ENCODE results near the gene FLRT1.
"Not testable (repeated sequence)": the region's sequence is repeated elsewhere in the genome, so short reads cannot be mapped to it uniquely, and the experiment has no call there.

FLRT1 gene

GRCh38 chr11:64045700-64046099 lies 10.0 kb downstream of the FLRT1 start:
- no peak for DNase-seq (ENCODE audit: low spot score)

DNA sequence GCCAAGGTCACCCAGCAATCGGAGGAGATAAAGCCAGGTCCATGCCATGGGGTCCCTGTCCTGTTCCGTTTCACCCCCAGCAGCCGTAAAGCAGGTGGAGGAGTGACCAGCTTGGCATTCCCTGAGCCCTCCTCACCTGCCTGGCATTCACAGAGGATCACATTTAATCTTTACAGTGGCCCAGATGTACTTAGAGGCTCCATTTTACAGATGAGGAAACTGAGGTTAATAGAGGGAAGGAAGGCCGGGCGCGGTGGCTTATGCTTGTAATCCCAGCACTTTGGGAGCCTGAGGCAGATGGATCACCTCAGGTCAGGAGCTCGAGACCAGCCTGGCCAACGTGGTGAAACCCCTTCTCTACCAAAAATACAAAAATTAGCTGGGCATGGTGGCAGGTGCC lies 11.6 kb downstream of the FLRT1 start:
- not testable (repeated sequence) for DNase-seq (ENCODE audit: low spot score)

- DNase-seq (ENCODE audit: low spot score) = peak; percentile 100
These were observed 12.5 kb downstream of the FLRT1 start for GRCh38 chr11:64048042-64048854.

DNA sequence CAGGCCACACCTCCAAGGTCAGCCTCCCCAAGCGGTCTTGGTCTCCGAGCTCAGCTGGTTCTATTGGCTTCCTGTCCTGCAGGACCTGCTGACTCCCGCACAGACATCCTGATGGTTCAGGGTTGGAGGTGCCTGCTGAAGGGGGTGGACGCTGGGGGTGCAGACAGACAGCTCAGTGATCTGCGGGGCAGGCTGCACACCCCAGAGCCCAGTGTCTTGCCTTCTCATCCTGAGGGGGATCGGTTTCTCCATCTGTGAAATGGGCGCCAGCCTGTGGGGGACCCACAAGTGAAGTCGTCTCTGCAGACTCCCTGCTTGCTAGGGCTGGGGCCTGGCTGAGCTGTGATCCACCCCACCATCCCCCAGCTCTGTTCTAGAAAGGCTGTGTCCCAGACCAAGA lies 13.8 kb downstream of the FLRT1 start:
- DNase-seq (ENCODE audit: low spot score) = no peak

GRCh38 chr11:64051297-64051696 lies 15.6 kb downstream of the FLRT1 start:
- no peak for DNase-seq (ENCODE audit: low spot score)

GRCh38 chr11:64052436-64052835 lies 16.7 kb downstream of the FLRT1 start:
- no peak for DNase-seq (ENCODE audit: low spot score)

- no peak for DNase-seq (ENCODE audit: low spot score)
These were observed 17.3 kb downstream of the FLRT1 start for GRCh38 chr11:64052938-64053622.

- no peak for DNase-seq (ENCODE audit: low spot score)
These were observed 18.0 kb downstream of the FLRT1 start for GRCh38 chr11:64053699-64054098.

DNA sequence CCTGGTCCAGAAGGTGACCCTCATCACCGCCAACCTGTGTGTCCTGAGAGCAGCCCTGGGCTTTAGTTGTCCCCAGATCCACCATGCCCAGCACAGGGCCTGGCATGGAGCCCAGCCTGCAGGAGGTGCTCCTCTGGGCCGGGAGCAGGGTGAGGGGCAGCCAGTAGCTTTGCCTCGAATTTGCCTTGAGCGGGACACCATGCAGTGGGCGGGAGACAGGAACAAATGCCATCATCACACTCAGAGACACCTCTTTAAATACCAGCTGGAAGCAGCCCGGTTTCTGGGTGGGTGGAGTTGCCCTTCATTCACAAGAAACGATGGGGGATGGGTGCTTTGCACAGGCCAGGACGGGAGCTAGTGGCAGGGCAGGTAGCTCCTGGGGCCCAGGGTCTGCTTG lies 19.3 kb downstream of the FLRT1 start:
- DNase-seq (ENCODE audit: low spot score) = no peak

GRCh38 chr11:64056213-64056785 lies 20.6 kb downstream of the FLRT1 start:
- peak; percentile 83 for DNase-seq (ENCODE audit: low spot score)

- DNase-seq (ENCODE audit: low spot score) = no peak
These were observed 21.1 kb downstream of the FLRT1 start for GRCh38 chr11:64056861-64057260.

GRCh38 chr11:64057890-64058289 lies 22.2 kb downstream of the FLRT1 start:
- DNase-seq (ENCODE audit: low spot score) = no peak

GRCh38 chr11:64058494-64058893 lies 22.8 kb downstream of the FLRT1 start:
- no peak for DNase-seq (ENCODE audit: low spot score)

DNA sequence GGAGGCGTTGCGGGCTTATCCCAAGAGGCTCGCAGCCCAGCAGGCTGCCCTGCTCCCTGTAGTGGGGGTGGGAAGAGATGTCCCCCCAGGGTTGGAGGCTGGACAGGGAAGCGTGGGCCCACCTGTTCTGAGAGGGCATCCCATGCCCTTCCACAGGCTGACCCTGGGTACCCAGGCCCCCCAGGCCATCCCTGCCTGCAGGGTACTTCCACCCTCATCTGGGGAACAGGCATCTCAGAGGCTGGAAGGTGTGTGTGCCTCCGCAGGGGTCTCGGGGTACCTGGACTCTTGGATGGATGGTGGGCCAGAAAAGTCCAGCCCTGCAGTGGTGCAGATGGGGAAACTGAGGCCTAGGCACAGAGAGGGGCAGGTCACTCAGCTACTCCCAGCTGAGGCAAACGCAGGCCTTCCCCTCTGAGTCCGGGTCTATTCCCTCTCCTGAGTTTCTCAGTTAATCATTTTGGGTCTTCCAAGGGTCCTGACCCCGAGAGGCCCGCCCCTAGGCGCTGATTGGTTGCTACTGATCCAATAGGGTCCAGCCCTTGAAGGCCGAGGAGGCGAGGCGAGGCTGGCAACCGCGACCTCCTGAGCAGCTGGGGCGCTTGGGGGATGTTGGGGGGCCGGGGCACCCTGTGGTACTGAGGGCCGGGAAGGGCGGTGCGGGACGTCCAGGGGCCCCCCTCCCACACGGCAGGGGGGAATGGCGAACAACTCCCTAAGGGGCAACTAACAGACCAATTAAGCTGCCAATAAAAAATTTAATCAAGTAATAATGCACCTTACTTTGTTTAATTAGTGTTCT lies 23.8 kb downstream of the FLRT1 start:
- DNase-seq (ENCODE audit: low spot score) = no peak

- no peak for DNase-seq (ENCODE audit: low spot score)
These were observed 24.6 kb downstream of the FLRT1 start for GRCh38 chr11:64060263-64060860.

DNA sequence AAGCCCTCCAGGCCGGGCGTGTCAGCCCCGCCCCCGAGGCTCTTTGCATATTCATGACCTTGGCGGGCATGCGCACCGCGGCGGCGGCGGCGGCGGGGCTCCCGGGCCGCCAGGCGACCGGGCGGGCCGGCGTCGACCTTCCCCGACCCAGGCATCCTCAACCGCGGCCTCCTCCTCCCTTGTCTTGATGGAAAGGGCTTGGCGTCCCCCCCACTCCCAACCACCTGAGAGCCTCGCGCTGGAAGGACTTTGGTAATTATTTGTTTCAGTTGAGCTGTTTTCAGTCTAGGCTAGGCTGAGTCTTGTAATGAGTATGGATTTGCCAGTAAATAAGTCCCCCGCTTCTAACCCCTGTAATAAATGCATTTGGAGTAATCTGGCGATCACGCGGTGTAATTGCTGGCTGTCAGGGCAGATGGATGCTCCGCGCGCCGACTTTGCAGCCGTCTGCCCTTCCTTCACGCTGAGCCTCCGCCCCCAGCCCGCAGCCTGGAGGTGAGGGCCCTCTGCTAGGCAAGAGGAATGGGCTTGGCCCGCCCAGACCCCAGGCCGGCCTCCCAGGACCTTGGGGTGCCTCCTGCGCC lies 25.2 kb downstream of the FLRT1 start:
- peak; percentile 74 for DNase-seq (ENCODE audit: low spot score)

GRCh38 chr11:64062185-64063039 lies 26.7 kb downstream of the FLRT1 start:
- DNase-seq (ENCODE audit: low spot score) = no peak

DNA sequence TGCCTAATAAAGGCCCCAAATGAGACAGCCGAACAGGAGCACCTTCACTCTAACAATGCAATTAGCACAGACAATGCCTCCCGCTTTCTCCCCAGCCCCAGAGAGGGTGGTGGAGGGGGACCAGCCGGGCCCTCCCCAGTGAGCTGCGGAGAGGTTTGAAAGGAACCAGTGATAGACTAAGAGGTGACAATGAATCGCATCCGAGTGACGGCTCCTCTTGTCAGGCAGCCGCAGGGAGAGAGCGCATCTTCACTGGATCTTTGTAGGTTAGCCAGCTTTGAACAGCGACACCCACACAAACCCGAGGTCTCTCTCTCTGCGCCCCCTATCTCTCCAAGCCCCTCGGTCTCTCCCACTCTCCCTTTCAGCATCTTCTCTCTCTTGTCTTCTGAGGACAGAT lies 28.0 kb downstream of the FLRT1 start:
- DNase-seq (ENCODE audit: low spot score) = no peak

DNA sequence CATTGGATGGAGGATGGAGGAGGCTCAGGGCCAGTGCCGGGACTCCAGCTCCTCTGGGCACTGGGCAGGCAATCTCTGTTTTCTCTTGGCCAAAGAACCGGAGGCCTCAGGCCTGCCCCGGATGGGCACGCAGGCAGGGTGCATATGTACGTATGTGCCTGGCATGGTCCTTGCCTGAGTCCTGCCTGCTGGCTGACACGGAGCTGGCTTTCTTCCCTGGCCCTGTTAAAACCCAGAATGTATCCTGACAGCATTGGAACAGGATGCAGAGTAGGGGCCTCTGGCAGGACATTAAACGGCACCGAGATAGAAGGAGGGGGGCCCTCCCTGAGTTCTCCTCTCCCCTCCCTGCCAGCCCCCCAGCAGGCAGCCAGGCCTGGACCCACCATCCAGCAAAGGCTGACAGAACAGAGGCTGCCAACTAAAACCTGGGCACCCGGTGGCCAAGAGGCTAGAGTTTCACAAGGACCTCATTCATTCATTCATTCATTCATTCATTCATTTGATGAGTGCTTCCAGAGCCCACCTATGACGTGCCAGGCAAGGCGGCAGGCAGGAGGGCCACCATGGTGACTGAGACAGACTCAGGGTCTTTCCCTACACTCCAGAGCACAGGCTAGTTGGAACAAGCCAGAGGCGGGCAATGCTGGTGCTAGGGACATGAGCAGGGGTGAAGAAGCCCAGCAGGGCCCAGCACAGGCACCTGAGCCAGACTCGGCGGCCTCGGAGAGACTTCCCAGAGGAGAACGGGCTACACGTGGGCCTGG lies 28.8 kb downstream of the FLRT1 start:
- no peak for DNase-seq (ENCODE audit: low spot score)

DNA sequence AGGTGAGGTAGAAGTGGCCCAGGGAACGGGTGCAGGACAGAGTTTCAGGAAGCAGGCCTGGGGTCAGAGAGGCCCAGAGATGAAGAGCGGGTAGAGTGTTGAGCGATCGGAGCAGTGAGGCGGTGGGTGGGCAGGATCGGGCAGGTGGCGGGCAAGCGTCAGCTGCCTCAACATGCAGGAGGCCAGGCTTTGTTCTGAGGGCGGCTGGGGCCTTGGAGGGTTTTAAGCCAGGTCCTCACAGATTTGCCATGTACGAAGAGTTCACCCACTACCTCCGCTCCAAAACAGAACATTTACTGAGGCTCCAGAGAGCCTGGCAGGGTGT lies 29.4 kb downstream of the FLRT1 start:
- DNase-seq (ENCODE audit: low spot score) = no peak
